IMR-90 (cell line): ENCODE data around the gene SRP14.

ENCODE experiments used
- MXI1 ChIP-seq: IDR thresholded peaks from 2 replicates; pipeline ENCODE4 v1.6.1; 2012; ENCODE audit warnings: low read depth, mild to moderate bottlenecking, low read length, moderate library complexity, borderline replicate concordance
- USF2 ChIP-seq: fragments of 150-350 bp; IDR thresholded peaks from 2 replicates; pipeline ENCODE4 v1.6.1; 2017; ENCODE audit warnings: mild to moderate bottlenecking, antibody characterized with exemption, low read length, low read depth
- TF ChIP-seq, protein P1 (sequence below): conservative IDR thresholded peaks from 2 replicates; pipeline ENCODE4 v1.5.1; 2012; ENCODE audit warnings: mild to moderate bottlenecking, low read depth, low read length, improper control_type of control experiment

DNA sequence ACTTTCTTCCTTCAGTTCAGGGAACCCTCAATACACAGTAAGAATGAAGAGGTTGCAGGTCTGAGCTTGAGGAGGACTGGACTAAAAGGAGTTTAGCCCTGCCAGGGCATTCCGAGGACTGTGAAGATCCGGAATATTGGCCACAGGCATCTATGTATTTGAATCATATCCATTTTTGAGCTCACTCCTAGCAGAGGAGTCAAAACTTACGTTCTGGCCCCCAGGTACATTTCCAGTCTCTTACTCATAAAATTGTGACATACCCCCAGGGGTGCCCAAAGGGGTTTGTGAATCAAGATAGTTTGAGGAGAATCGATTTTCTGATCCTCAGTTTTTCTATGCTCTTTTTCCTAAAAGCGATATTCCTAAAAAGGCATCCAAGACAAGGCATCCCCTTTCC, 27.6 kb upstream of the SRP14 start:
- TF ChIP-seq USF2, result no peak
- TF ChIP-seq, protein P1, sequence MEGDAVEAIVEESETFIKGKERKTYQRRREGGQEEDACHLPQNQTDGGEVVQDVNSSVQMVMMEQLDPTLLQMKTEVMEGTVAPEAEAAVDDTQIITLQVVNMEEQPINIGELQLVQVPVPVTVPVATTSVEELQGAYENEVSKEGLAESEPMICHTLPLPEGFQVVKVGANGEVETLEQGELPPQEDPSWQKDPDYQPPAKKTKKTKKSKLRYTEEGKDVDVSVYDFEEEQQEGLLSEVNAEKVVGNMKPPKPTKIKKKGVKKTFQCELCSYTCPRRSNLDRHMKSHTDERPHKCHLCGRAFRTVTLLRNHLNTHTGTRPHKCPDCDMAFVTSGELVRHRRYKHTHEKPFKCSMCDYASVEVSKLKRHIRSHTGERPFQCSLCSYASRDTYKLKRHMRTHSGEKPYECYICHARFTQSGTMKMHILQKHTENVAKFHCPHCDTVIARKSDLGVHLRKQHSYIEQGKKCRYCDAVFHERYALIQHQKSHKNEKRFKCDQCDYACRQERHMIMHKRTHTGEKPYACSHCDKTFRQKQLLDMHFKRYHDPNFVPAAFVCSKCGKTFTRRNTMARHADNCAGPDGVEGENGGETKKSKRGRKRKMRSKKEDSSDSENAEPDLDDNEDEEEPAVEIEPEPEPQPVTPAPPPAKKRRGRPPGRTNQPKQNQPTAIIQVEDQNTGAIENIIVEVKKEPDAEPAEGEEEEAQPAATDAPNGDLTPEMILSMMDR, result no peak
- TF ChIP-seq MXI1, result no peak
